ENCODE data around the gene MPIG6B. TPM values are rescaled to one million over a fixed set of nuclear protein-coding genes. Genes with fewer than 3 reads are reported as not detected.

MPIG6B gene
- total RNA-seq, 1 donor from 2014 or later = not detected

GRCh38 chr6:31680226-31681134, 42.7 kb upstream of the MPIG6B start, which contains the start of gene LY6G5C:
Gene LY6G5C, minus strand, starts transcription at chr6:31681067. Its CDS starts 694 bp downstream, at chr6:31680373.
- Mint-ChIP-seq H3K9me3 (ENCODE audit: unreplicated experiment) (no peaks in the 10 kb centered on the region), H3K4me3 (ENCODE audit: unreplicated experiment) (peak within 1 kb of the TSS; percentile 73), H3K4me1 (ENCODE audit: unreplicated experiment) (peaks cover 16% of the 10 kb centered on the region), H3K27ac (ENCODE audit: unreplicated experiment) (peak within 1 kb of the TSS; percentile 90), H3K36me3 (ENCODE audit: unreplicated experiment) (peaks cover under 1% of the 10 kb centered on the region), H3K27me3 (ENCODE audit: unreplicated experiment) (no peaks in the 10 kb centered on the region)
- TF ChIP-seq, protein P1, sequence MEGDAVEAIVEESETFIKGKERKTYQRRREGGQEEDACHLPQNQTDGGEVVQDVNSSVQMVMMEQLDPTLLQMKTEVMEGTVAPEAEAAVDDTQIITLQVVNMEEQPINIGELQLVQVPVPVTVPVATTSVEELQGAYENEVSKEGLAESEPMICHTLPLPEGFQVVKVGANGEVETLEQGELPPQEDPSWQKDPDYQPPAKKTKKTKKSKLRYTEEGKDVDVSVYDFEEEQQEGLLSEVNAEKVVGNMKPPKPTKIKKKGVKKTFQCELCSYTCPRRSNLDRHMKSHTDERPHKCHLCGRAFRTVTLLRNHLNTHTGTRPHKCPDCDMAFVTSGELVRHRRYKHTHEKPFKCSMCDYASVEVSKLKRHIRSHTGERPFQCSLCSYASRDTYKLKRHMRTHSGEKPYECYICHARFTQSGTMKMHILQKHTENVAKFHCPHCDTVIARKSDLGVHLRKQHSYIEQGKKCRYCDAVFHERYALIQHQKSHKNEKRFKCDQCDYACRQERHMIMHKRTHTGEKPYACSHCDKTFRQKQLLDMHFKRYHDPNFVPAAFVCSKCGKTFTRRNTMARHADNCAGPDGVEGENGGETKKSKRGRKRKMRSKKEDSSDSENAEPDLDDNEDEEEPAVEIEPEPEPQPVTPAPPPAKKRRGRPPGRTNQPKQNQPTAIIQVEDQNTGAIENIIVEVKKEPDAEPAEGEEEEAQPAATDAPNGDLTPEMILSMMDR (IDR thresholded peaks at IDR 0.05) = peak; percentile 83
- DNase-seq (ENCODE audit: extremely low spot score, unreplicated experiment) = peak; percentile 93

- Mint-ChIP-seq H3K27ac (ENCODE audit: unreplicated experiment) (peak overlapping the region; percentile 90), H3K9me3 (ENCODE audit: unreplicated experiment) (no peaks in the 10 kb centered on the region), H3K27me3 (ENCODE audit: unreplicated experiment) (no peaks in the 10 kb centered on the region), H3K4me3 (ENCODE audit: unreplicated experiment) (peak overlapping the region; percentile 73), H3K36me3 (ENCODE audit: unreplicated experiment) (peaks cover 5% of the 10 kb centered on the region), H3K4me1 (ENCODE audit: unreplicated experiment) (peaks cover 16% of the 10 kb centered on the region)
- DNase-seq (ENCODE audit: extremely low spot score, unreplicated experiment) = no peak
- TF ChIP-seq, protein P1 (IDR thresholded peaks at IDR 0.05) = no peak
These were observed 42.0 kb upstream of the MPIG6B start for GRCh38 chr6:31681135-31681671.

DNA sequence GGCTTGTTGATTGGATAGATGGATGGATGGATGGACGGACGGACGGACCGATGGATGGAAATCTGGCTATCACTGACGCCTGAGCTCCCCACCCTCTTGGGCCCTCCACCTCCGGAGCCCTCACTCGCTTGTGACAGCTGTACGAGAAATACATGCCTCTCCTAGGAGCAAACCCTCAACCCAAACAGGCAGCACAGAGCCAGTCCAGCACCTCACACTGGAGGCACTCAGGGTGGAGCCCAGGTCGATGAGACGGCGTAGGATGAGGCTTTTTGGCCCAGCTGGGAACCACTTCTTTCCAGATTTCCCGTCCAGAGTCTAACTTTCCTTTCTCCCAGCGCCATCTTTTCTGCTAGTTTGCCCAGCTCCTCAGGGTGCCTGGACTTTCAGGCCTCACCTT, 39.6 kb upstream of the MPIG6B start:
- TF ChIP-seq, protein P1 (IDR thresholded peaks at IDR 0.05) = no peak

GRCh38 chr6:31686483-31686882, 36.7 kb upstream of the MPIG6B start:
- TF ChIP-seq, protein P1 (IDR thresholded peaks at IDR 0.05) = no peak
- Mint-ChIP-seq H3K4me1 (ENCODE audit: unreplicated experiment) (peaks cover 2% of the 10 kb centered on the region), H3K4me3 (ENCODE audit: unreplicated experiment) (no peak overlapping the region), H3K36me3 (ENCODE audit: unreplicated experiment) (peaks cover 27% of the 10 kb centered on the region), H3K9me3 (ENCODE audit: unreplicated experiment) (no peaks in the 10 kb centered on the region), H3K27me3 (ENCODE audit: unreplicated experiment) (no peaks in the 10 kb centered on the region), H3K27ac (ENCODE audit: unreplicated experiment) (no peak overlapping the region)
- DNase-seq (ENCODE audit: extremely low spot score, unreplicated experiment) = no peak

More for the DNA sequence above, 39.6 kb upstream of the MPIG6B start:
- Mint-ChIP-seq H3K4me3 (ENCODE audit: unreplicated experiment) (no peak overlapping the region), H3K9me3 (ENCODE audit: unreplicated experiment) (no peaks in the 10 kb centered on the region), H3K27ac (ENCODE audit: unreplicated experiment) (no peak overlapping the region), H3K4me1 (ENCODE audit: unreplicated experiment) (peaks cover 16% of the 10 kb centered on the region), H3K36me3 (ENCODE audit: unreplicated experiment) (peaks cover 17% of the 10 kb centered on the region), H3K27me3 (ENCODE audit: unreplicated experiment) (no peaks in the 10 kb centered on the region)
- no peak for DNase-seq (ENCODE audit: extremely low spot score, unreplicated experiment)

GRCh38 chr6:31687321-31687720, 35.9 kb upstream of the MPIG6B start:
- TF ChIP-seq, protein P1 (IDR thresholded peaks at IDR 0.05) = no peak
- no peaks in the 10 kb centered on the region for H3K27me3 Mint-ChIP-seq (ENCODE audit: unreplicated experiment)
- no peak overlapping the region for H3K27ac Mint-ChIP-seq (ENCODE audit: unreplicated experiment)
- H3K9me3 Mint-ChIP-seq (ENCODE audit: unreplicated experiment) = no peaks in the 10 kb centered on the region
- no peaks in the 10 kb centered on the region for H3K4me1 Mint-ChIP-seq (ENCODE audit: unreplicated experiment)
- H3K36me3 Mint-ChIP-seq (ENCODE audit: unreplicated experiment) = peaks cover 27% of the 10 kb centered on the region
- no peak overlapping the region for H3K4me3 Mint-ChIP-seq (ENCODE audit: unreplicated experiment)
- no peak for DNase-seq (ENCODE audit: extremely low spot score, unreplicated experiment)

Data from osteocyte (in vitro differentiated cells).